LNCAP (cell line): ENCODE data around the gene RARB.

Source experiments
- CTCF ChIP-seq: fragments of 450-650 bp; IDR thresholded peaks from 2 replicates; pipeline ENCODE4 v1.5.1; 2017; ENCODE audit warnings: mild to moderate bottlenecking

RARB gene

GRCh38 chr3:25587975-25588374 is 159.9 kb downstream of the RARB start:
- no peak for TF ChIP-seq CTCF

- TF ChIP-seq CTCF: no peak
These were observed 160.5 kb downstream of the RARB start for GRCh38 chr3:25588441-25589103.

- TF ChIP-seq CTCF: no peak
These were observed 161.2 kb downstream of the RARB start for GRCh38 chr3:25589104-25589782.

GRCh38 chr3:25589783-25590258 is 161.8 kb downstream of the RARB start:
- no peak for TF ChIP-seq CTCF

GRCh38 chr3:25592510-25592968 is 164.5 kb downstream of the RARB start:
- no peak for TF ChIP-seq CTCF

- no peak for TF ChIP-seq CTCF
These were observed 164.9 kb downstream of the RARB start for GRCh38 chr3:25593001-25593400.

GRCh38 chr3:25594007-25594502 is 166.0 kb downstream of the RARB start:
- TF ChIP-seq CTCF: peak; percentile 93
